Islet precursor cell (in vitro differentiated cells): Measurements from ENCODE around the gene CACNG5.

ENCODE experiments used
- DNase-seq: peaks from one replicate; pipeline ENCODE4 v3.0.0-alpha.2; 2018

The CACNG5 gene, protein sequence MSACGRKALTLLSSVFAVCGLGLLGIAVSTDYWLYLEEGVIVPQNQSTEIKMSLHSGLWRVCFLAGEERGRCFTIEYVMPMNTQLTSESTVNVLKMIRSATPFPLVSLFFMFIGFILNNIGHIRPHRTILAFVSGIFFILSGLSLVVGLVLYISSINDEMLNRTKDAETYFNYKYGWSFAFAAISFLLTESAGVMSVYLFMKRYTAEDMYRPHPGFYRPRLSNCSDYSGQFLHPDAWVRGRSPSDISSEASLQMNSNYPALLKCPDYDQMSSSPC

DNA sequence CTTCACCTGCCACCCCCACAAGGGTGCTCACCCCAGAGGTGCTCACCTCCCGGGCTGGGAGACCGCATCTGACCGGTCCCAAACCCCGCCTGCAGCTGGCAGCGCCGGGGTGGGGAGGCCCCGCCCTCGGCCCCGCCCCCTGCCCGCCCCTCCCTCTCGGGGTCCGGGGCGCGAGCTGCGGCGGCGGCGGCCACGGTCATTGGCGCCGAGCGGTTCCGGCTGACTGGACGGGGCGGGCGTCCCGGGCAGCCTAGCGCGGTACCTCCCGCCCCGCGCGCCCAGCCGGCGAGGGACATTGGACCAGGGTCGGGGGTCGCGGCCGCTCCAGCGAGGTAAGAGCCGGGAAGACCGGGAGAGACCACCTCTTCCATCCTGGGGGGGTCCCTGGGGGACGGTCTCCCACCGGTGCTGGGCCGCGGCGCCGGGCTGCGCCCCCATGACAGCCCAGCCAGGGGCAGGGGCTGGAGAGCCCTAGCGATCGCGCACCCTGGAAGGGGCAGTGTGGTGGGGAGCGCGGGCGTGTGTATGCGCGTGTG lies at the start of gene CACNG5:
Gene CACNG5, plus strand, starts transcription at position 199 of the 536 bp plus-strand sequence. CDS start 42,216 bp downstream, outside the sequence.
- peak; percentile 81 for DNase-seq

DNA sequence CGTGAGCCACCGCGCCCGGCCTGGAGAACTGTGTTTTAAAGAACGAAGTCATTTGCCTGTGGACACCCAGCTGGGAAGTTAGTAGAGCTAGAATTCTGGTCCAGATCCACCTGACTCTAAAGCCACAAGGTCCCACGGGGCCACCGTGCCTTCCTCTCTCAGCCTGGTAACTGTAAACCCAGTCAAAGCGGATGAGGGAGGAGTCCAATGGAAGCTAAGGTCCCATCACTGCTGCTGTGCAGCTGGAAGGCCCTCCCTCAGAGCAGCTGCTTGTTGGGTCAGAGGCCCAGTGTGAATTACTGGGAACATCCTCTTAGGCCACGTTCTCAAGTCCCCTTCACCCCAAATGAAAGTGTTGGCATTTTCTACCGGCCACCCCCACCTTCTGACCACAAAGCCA lies 48.8 kb upstream of the CACNG5 start:
- DNase-seq = no peak

DNA sequence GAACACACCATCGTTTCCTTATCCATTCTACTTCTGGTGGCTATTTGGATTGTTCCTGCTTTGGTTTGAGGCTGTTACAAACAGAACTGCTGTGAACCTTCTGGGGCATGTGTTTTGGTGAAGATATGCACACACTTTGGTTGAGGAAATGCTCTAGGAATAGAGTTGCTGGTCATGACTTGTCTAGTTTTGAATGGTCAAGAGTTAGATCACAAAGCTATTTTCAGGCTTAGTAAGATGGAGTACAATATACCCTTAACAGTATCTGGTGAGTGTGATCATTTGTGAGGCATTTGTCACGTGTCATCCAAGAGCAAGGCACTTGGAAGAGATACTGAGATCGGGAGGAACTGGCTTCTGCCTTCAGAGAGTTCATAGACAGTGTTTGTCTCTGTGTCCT lies 47.0 kb upstream of the CACNG5 start:
- no peak for DNase-seq

DNA sequence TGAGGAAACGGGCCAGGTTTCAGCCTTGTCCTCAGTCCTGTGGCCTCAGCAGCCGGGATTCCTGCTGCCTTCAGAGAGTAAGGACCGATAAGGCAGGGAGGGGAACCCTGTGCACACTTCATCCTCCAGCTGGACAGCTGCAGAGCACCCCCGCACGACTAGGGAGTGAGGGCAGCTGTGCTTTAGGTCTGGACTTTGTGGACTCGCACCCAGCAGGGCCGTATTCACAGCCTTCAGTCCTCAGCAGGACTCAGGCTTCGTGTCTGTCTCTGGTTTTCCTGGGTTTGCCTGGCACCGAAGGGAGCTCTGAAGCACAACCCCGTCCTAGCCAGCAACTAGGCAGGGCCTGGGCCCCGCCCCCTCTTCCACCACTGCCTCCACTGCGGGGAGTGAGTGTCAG lies 45.8 kb upstream of the CACNG5 start:
- no peak for DNase-seq

DNA sequence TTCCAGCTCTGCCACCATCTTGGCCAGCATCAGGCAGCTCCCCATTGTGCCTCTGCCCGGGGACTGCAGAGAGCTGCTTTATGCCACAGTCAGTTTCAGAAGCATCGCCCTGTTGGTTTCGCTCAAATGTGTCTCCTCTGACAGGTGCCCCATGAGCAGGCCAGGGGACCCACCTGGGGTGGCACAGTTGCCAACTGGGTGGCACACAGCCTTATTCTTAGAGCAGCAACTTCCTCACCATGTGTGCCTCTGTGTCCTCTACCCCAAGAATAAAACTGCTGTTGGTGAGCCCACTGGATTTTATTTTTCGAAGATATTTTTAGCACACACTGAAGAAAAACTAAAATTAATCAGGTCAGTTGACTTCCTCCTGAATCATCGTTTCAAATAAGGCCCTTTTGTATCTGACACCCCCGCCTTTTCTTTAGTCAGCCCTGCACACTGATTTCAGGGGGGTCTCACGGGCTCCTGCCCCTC lies 44.9 kb upstream of the CACNG5 start:
- DNase-seq = no peak

DNA sequence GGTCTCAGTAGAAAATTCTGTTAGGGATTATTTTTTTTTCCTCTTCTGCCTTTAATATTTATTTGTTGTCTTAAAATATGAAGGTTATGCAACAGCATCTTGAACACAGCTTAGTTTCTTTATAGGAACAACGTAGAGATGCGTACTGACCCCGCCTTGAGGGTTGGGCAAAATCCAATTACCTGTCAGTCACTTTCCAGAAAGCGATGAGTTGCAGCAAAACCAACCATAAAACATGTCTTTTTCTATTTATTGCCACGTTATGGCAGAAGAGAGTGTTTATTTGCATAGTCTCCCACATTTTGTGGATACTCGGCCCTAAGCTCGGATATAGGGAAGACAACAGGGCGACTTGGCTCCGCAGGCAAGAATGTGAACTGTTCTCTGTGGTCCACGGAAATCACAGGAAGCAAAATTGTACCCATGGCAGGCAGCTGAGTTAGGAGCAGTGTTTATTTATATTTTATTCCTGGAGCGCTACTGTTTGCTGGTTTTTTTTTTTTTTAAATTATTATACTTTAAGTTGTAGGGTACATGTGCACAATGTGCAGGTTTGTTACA lies 44.3 kb upstream of the CACNG5 start:
- DNase-seq = no peak

DNA sequence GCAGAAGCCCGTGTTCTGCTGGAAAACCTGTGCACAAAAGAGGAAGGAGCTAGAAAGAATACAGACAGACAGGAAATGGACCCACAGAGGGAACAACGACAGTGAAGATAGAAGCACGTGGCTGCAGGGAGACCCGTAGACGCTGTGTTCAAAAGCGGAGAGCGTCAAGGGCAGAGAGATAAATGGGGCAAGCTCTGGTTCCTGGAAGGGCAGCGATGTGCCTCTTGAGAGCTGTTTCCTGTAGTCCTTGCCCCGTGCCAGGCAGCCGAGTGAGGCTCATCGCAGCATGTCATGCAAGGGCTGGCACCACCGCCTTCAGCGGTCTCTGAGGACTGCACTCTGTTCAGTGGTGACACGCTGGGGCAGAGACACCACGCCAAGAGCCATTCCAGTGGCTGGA lies 43.6 kb upstream of the CACNG5 start:
- no peak for DNase-seq

DNA sequence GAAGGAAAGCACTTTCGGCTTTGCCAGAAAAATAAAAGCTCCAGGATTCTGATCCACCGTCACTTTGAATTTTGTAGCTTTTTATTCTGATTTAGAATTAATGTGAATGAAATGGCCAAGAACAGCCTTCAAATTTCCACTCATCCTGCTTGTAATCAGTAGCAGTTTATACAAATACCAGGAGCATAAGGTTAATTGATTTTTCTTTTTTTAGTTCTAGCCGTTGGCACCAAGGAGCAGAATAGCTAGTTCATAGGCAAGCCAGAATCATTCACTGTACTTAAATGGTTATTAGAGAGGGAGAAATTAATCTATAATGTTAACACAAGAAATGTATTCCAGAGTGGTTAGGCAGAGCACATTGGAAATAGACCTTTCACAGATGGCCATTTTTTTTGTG lies 41.1 kb upstream of the CACNG5 start:
- no peak for DNase-seq

DNA sequence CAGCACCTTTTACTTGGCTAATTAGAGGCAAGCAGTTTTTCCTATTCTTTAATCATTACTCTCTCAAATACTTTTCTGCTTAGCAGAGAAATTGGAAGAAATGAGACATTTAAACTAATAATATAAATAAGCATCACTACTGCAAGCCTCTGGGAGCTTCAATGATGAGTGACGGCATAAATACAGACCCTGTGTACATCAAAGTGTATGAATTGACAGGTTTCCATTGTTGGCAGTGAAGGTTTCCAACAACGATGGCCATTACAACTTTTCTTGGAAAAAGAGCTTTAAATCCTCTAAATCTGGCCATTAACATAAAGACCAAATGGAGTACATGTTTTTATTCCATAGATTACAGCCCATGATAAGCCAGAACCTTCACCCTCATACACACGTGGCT lies 39.4 kb upstream of the CACNG5 start:
- no peak for DNase-seq

DNA sequence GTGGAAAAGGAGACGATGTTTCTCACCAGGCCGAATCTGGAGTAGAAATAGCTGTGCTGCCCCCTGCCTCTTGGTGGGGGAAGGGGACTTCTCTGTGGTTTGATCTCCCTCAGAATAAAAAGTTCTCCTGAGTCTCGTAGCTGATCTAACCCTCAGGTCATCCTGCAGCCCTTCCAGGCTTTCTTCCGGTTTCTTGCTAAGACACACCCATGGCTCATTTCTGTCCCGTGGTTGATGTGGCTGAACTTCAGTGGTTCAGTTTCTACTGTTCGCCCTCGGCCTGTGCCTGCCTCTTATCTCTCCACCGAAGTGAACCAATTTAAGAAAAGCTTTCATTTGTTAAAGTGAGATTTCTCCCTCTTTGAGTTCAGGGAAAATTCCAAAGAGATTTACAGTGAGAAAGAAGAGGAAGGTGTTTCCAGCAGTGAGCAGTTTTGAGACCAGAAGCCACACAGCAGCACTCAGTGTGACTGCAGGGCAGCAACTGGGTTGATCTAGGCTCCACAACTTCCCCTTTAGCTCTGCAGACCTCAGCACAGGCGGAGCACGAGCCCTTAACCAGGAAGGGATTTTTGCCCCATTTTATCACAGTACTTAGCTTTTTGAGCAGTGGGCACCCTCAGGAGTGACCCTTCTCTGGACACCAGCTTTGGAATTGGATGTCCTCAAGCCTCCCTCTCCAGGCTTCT lies 34.9 kb upstream of the CACNG5 start:
- no peak for DNase-seq

DNA sequence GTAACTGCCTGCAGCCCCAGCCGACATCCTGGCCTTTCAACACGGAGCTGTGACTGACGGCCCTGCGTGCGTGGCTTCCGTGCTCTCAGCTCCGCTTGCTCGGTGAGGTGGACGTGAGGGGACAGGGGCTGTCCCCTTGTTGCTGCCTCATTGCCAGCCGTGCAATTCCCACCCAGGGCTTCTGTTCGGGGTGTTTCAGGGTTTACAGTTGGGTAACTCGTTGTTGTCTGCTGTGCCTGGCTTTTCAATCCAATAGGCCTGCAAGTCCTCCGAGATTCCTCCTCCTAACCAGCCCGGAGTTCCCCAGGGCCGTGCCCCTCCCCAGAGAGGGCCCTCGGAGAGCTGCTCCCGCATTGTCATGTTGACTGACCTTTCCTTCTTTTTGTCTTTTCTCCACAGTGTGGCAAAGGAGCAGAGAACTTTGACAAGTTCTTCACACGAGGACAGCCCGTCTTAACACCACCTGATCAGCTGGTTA lies 31.4 kb upstream of the CACNG5 start:
- DNase-seq = no peak

DNA sequence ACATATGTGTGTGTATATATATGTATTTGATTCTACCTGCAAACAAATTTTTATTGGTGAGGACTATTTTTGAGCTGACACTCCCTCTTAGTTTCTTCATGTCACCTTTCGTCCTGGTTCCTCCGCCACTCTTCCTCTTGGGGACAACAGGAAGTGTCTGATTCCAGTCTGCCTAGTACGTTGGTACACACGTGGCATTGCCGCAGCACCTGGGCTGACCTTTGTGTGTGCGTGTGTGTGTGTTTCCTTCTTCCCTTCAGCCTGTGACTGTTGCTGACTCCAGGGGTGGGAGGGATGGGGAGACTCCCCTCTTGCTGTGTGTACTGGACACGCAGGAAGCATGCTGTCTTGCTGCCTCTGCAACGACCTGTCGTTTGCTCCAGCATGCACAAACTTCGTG lies 29.4 kb upstream of the CACNG5 start:
- no peak for DNase-seq

DNA sequence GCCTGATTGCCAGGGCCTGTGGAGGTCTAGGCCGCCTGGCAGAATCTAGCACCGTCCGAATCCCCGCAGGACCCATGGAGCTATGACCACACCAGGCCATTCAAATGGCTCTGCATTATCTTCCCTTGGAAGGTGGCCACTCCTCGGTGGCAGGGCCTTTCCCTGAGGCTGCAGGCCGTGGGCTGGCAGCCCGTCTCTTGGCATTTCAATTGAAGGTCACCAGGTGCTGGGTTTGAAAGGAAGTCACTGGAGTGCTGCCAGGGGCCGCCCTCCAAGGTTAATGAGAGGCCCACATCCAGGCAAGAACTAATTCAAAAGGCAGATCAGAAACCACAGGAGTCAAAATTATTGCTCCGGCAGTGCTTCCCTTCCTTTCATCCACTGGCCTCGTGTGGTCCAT lies 27.7 kb upstream of the CACNG5 start:
- no peak for DNase-seq

DNA sequence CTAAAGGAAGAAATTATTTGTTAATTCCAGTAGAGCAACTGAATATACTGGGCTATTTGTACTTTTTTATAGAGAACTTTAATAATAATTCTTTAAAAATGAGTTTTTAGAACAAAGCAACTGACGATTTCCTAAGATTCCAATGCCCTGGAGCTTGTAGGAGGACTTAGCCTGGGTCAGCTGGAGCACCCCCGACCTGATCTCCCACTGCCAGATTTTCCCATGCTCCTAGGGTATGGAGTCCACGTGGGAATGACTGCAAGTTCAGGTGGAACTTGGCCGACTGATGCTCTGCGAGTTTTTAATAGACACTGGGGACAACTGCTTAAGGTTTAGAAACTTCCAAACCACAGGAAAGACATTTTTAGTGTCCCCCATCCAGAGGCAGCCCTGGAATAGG lies 25.5 kb upstream of the CACNG5 start:
- DNase-seq = no peak

DNA sequence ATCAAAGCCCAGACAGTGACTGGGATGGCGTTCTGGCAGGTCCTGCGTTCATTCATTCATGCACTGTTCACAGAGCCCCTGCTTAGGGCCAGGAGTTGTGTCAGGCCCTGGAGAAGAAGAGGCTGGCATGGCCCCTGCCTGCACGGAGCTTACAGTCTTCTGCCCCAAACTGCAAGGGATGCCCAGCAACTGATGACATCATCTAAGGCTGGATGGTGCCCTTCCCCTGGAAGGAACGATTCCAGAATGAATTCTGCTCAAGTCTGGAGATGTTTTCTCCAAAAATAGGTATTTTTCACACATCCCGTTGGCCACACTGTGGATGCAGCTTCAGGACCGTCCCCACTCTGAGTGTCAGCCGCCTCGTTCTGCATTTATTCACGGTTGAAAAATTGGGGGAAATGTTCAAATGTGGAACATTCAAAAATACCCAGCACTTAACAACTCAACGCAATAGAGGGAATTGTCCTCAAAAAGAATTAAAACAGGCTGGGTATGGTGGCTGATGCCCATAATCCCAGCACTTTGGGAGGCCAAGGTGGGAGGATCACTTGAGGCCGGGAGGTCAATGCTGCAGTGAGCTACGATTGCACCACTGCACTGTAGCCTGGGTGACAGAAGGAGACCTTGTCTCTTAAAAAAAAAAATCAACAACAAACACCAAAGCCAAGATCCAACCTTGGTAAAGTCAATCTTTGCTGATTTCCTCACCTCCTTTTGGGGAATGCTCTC lies 23.8 kb upstream of the CACNG5 start:
- DNase-seq = no peak

DNA sequence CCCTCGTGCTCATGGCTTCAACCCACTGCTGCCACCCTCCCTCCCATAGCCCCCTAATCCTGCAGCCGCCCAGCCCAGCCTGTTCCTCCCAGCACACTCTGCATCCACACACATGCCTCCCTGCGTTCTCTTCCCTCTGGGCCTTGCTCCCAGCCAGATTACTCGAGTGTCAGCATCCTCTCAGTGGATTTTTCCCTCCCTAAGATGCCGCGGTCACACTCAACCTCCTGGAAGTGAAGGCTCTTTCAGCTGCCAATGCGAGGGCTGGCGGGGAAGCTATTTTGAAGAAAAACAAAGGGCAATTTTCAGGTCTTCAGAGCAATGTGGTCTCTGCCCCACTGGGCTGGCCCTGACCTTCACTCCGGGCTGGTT lies 23.2 kb upstream of the CACNG5 start:
- DNase-seq = no peak

DNA sequence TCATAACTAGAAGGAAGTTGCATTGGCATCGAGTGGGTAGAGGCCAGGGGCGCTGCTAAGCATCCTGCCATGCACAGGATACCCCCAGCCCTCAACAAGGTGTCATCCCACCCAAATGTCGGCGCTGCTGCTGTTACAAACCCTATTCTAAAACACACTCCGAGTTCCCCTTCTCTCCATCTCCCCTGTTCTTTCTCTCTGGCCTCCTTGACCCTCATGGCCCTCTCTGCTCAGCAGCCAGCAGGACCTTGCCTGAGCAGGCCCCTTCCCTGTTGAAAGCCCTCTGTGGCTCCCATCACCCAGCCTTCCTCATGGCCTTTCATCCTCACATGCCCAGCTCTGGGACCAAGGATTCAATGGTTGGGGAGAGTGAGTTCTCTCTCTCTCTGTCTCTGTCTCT lies 22.3 kb upstream of the CACNG5 start:
- DNase-seq = no peak

DNA sequence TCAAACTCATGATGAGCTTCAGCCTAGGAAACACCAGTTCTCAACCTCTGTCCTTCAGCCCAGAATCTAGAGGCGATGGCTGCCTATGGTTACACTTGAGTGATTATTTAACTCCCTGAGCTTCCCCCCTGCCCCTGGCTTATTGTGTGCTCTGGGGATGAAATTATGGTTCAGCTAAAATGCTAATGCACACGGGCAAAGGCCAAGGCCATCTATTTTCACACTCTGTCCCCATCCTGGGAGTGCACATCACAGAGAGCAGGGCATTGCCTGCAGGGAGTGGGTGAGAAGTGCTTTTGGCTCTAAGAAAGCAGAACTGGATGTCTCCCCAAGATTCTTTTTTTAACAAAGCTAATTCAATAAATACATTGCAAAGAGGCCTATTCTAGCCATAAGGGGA lies 21.6 kb upstream of the CACNG5 start:
- no peak for DNase-seq

DNA sequence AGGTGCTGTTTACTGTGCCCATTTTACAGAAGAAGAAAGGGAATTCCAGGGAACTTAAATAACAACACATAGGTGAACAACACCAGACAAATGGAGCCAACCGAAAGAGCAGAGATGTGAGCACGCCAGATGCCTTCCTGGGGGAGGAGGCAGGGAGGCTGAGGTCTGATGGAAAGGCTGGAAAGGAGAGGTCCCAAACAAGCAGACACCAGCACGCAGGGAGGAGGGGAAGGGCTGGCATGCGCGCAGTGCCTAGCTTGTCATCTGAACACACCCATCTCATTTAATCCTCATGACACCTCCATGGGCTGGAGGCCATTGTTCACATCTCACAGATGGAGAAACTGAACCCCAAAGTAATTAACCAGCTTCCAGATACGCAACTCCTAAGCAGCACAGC lies 20.9 kb upstream of the CACNG5 start:
- DNase-seq = no peak

DNA sequence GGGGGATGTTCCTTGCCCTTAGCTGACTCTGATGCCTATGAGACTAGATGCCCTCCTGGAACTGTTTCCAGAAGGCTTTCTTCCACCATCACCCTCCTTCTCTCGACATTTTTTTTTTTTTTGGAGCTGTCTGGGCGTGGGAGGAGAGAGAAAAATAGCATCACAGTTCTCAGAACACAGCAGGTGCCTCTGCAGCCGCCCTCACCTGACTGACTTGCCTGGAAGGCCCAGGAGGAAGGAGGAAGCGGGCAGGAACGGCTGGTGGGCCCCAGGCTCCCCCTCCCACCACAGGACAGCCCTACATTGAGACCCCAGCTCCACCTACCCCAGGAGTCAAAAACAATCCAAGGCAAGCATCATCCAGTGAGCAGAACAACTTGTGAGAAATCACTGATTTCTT lies 20.3 kb upstream of the CACNG5 start:
- no peak for DNase-seq

DNA sequence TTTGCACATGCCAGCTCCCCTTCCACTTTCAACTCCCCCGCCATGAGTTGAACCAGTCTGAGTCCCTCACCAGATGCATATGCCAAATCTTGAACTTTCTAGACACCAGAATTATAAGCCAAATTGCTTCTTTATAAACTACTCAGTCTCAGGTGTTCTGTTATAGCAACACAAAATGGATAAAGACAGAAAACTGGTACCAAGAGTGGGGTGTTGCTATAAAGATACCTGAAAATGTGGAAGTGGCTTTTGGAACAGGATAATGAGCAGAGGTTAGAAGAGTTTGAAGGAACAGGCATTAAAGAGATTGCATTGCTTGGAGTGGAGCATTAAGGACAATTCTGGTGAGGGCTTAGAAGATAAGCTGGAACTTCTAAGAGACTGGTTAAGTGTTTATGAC lies 17.2 kb upstream of the CACNG5 start:
- no peak for DNase-seq

DNA sequence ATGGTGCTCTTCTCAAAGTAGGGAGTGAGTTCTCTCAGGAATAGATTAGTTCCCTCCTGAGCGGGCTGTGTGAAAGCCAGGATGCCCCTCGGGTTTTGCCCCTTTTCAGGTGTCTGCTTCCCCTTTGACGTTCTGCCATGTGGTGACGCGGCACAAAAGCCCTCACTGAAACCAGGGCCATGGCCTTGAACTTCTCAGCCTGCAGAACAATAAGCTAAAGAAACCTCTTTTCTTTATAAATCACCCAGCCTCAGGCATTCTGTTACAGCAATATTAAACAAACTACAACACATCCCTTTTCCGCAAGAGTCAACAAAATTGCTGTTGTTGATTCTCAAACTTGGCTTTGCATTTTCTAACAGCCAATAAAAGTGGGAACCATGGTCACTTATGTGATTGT lies 15.5 kb upstream of the CACNG5 start:
- DNase-seq = no peak

DNA sequence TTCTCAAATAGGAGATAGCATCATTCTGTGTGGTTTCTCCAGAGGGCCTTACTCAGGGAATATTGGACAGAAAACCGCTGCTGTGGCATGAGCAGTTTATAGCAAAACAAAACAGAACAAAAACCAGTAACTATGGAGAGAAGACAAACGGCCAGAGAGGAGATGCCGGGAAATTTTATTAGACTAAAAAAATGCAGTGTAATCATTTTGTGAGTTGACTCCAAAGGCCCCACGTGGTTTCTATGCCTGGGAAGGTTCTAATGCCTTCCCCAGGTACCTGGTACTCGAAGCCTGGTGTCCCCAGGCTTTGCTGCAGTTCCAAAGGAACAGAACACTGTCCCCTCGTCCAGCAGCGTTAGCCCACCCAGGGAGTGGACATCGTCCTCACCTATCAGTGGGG lies 12.9 kb upstream of the CACNG5 start:
- no peak for DNase-seq
